Uterus (tissue), 2 donors: ENCODE results near the gene KRT79.

ENCODE experiments used
- POLR2A ChIP-seq, 2 donors: fragments of 450-650 bp; IDR thresholded peaks; one replicate each; pipeline ENCODE4 v1.6.1; 2016; ENCODE audit warnings: antibody characterized with exemption in 2 of 2, mild to moderate bottlenecking in 1 of 2, moderate library complexity in 1 of 2
- TF ChIP-seq, protein P1 (sequence below), 4 experiments: fragments of 200-600 bp in 2 of 4; fragments of 450-650 bp in 2 of 4; sonication (generic) in 2 of 4; IDR thresholded peaks; one replicate each; pipeline ENCODE4 v1.5.1; 2016 to 2019; ENCODE audit warnings: antibody characterized with exemption in 4 of 4, mild to moderate bottlenecking in 2 of 4, moderate library complexity in 1 of 4

DNA sequence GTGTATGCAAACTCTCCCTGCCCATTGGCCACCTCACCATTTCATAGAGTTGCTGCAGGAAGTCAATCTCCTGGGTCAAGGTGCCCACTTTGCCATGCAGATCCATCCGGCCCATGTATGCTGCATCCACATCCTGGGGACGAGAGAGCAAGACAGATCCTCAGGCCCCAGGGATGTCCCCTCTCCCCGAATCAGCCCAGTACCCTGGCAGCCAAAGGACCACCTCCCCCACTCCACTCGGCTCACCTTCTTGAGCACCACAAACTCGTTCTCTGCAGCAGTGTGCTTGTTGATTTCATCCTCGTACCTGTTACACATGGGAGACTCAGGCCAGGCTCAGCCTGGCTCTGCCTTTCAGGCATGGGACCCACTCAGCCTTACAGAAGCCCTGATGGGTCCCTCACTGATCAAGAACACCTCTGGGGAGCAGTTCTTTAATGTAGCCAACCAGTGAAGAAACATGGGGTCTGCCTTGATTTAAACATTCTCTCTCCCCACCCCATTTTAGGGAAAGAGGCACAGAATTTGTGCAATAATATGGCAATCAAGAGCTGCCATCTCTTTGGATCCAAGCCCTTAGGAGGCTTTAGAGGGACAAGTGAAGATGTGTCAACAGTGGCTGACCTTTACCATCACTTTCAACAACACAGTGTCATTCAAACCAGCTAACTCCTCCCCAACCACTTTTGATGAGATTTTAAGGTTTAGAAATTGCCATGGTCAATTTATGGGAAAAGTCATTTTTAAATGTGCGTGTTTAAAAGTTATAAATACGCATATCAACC is 3.9 kb downstream of the KRT79 start:
- TF ChIP-seq, protein P1, sequence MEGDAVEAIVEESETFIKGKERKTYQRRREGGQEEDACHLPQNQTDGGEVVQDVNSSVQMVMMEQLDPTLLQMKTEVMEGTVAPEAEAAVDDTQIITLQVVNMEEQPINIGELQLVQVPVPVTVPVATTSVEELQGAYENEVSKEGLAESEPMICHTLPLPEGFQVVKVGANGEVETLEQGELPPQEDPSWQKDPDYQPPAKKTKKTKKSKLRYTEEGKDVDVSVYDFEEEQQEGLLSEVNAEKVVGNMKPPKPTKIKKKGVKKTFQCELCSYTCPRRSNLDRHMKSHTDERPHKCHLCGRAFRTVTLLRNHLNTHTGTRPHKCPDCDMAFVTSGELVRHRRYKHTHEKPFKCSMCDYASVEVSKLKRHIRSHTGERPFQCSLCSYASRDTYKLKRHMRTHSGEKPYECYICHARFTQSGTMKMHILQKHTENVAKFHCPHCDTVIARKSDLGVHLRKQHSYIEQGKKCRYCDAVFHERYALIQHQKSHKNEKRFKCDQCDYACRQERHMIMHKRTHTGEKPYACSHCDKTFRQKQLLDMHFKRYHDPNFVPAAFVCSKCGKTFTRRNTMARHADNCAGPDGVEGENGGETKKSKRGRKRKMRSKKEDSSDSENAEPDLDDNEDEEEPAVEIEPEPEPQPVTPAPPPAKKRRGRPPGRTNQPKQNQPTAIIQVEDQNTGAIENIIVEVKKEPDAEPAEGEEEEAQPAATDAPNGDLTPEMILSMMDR (IDR thresholded peaks at IDR 0.05) = no peak
- no peak for TF ChIP-seq POLR2A (IDR thresholded peaks at IDR 0.05)
